Nephron progenitor cell (in vitro differentiated cells): ENCODE results near the gene OR14A16.

ENCODE experiments used
- DNase-seq: peaks from one replicate; pipeline ENCODE4 v3.0.0; 2021
- H3K27ac Mint-ChIP-seq: 2 replicates; pipeline ENCODE4 v1.8.0; 2021; ENCODE audit warnings: mild to moderate bottlenecking, moderate library complexity, mixed read lengths
- H3K27me3 Mint-ChIP-seq: 2 replicates; pipeline ENCODE4 v1.8.0; 2021; ENCODE audit warnings: mild to moderate bottlenecking, low read depth, mixed read lengths; ENCODE audit not compliant: poor library complexity
- H3K36me3 Mint-ChIP-seq: 2 replicates; pipeline ENCODE4 v1.8.0; 2021; ENCODE audit warnings: low read depth, mixed read lengths
- H3K4me1 Mint-ChIP-seq: 2 replicates; pipeline ENCODE4 v1.8.0; 2021; ENCODE audit warnings: mixed read lengths
- H3K4me3 Mint-ChIP-seq: 2 replicates; pipeline ENCODE4 v1.8.0; 2021; ENCODE audit warnings: mild to moderate bottlenecking, moderate library complexity, mixed read lengths
- H3K9me3 Mint-ChIP-seq: 2 replicates; pipeline ENCODE4 v1.8.0; 2021; ENCODE audit warnings: mild to moderate bottlenecking, moderate library complexity, mixed read lengths
- TF ChIP-seq, protein P1 (sequence below): fragments of 200-600 bp; sonication (generic); IDR thresholded peaks from 2 replicates; pipeline ENCODE4 v1.5.0; 2021; ENCODE audit warnings: antibody characterized with exemption

The OR14A16 gene

DNA sequence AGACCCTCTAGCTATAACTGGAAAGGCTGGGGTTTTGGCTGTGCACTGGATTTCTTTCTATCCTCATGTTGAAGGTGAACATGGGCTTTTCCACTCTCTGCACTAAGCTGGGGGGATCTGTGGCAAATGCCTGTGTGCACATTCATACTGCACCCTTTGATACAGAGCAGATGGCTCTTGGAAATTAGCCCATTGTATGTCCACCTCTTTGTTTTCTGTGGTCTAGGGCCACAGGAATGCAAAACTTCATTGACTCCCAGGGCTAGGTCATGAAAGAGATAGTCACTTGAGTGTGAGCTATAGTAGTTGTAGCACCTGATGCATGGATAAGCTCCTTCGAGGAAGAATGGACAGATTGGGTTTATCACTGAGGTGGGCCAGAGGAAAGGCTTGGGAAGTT is 5.7 kb upstream of the OR14A16 start:
- TF ChIP-seq, protein P1, sequence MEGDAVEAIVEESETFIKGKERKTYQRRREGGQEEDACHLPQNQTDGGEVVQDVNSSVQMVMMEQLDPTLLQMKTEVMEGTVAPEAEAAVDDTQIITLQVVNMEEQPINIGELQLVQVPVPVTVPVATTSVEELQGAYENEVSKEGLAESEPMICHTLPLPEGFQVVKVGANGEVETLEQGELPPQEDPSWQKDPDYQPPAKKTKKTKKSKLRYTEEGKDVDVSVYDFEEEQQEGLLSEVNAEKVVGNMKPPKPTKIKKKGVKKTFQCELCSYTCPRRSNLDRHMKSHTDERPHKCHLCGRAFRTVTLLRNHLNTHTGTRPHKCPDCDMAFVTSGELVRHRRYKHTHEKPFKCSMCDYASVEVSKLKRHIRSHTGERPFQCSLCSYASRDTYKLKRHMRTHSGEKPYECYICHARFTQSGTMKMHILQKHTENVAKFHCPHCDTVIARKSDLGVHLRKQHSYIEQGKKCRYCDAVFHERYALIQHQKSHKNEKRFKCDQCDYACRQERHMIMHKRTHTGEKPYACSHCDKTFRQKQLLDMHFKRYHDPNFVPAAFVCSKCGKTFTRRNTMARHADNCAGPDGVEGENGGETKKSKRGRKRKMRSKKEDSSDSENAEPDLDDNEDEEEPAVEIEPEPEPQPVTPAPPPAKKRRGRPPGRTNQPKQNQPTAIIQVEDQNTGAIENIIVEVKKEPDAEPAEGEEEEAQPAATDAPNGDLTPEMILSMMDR: no peak
- Mint-ChIP-seq H3K9me3 (peaks cover 34% of the 10 kb centered on the region), H3K36me3 (no peaks in the 10 kb centered on the region), H3K27ac (no peak overlapping the region), H3K4me3 (no peak overlapping the region), H3K27me3 (peaks cover 9% of the 10 kb centered on the region), H3K4me1 (no peaks in the 10 kb centered on the region)
- DNase-seq: no peak

DNA sequence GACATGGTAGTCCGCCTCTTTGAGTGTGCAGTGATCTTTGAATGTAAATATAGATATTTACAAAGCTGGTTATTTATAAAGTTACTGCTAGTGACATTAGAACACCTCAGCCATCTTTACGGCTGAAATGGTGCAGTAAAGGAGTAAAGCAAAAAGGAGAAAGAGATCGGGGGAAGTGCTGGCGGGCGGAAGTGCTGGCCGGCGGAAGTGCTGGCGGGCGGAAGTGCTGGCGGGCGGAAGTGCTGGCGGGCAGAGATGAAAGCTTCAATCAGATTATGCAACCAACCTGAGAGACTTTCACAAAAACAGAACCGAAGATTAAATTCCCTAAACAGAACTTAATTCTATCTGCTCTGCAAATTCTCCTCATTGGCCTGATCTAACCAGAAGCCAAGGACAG is 1.4 kb upstream of the OR14A16 start:
- Mint-ChIP-seq H3K27ac (no peak overlapping the region), H3K9me3 (peaks cover 19% of the 10 kb centered on the region), H3K4me3 (no peak overlapping the region), H3K27me3 (no peaks in the 10 kb centered on the region), H3K36me3 (no peaks in the 10 kb centered on the region), H3K4me1 (no peaks in the 10 kb centered on the region)
- TF ChIP-seq, protein P1: no peak
- no peak for DNase-seq

DNA sequence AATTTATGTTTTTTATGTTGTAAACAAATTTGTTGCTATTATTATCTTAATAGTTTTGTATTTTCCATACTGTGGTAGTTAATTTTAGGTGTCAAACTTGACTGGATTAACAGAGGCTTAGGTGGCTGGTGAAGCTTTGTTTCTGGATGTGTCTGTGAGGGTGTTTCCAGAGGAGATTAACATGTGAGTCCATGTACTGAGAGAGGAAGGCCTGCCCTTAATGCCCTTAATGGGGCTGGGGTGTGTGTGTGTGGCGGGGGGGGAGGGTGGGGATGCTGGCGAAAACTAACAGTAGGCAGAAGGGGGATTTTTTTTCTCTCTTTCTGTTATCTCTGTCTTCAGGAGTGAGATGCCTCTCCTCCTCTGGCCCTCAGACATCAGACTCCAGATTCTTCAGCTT is 1.9 kb downstream of the OR14A16 start:
- no peak overlapping the region for H3K4me3 Mint-ChIP-seq
- TF ChIP-seq, protein P1: no peak
- no peaks in the 10 kb centered on the region for H3K36me3 Mint-ChIP-seq
- no peak for DNase-seq
- H3K4me1 Mint-ChIP-seq: no peaks in the 10 kb centered on the region
- peaks cover 27% of the 10 kb centered on the region for H3K9me3 Mint-ChIP-seq
- H3K27me3 Mint-ChIP-seq: no peaks in the 10 kb centered on the region
- no peak overlapping the region for H3K27ac Mint-ChIP-seq

DNA sequence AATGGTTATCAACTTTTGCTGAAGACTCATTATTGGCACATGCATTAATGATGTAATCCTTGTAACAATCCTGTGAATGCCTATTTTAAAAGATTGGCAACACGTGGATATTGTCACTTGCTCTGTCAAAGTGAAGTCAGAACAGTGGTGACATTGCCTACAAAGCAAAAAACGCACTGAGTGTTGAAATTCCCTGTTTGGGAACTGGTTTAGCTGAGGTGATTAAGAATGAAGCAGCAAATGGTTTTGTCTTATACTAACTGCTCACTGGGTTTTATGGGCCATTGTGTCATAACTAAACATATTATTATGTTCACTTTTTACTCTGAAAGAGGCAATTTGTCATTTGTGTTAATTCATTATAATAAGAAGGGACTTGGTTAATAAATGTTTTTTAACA is 11.3 kb downstream of the OR14A16 start:
- Mint-ChIP-seq H3K4me1 (no peaks in the 10 kb centered on the region), H3K27me3 (peaks cover 4% of the 10 kb centered on the region), H3K4me3 (no peak overlapping the region), H3K9me3 (peaks cover 16% of the 10 kb centered on the region), H3K36me3 (no peaks in the 10 kb centered on the region), H3K27ac (no peak overlapping the region)
- no peak for DNase-seq
- TF ChIP-seq, protein P1: no peak

DNA sequence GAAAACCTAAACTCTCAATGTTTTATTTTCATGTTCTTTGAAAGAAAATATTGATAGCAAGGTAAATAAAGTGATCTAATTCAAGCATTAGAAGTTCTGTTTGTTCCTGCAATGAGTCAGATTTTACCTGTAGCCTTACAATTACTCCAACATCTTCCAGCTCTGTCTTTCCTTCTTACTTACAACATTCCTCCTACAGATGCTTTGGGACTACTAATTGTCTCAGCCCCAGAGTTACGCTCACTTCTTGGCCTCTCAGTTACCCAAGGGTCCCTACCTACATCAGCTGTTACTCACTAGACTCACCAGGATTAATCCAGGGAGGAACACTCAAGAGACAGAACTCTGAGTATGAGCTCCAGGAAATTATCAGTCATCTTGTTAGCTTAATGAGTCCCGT is 26.4 kb downstream of the OR14A16 start:
- peaks cover 42% of the 10 kb centered on the region for H3K9me3 Mint-ChIP-seq
- no peak overlapping the region for H3K27ac Mint-ChIP-seq
- no peak overlapping the region for H3K4me3 Mint-ChIP-seq
- no peaks in the 10 kb centered on the region for H3K4me1 Mint-ChIP-seq
- TF ChIP-seq, protein P1: no peak
- no peaks in the 10 kb centered on the region for H3K27me3 Mint-ChIP-seq
- DNase-seq: no peak
- no peaks in the 10 kb centered on the region for H3K36me3 Mint-ChIP-seq

DNA sequence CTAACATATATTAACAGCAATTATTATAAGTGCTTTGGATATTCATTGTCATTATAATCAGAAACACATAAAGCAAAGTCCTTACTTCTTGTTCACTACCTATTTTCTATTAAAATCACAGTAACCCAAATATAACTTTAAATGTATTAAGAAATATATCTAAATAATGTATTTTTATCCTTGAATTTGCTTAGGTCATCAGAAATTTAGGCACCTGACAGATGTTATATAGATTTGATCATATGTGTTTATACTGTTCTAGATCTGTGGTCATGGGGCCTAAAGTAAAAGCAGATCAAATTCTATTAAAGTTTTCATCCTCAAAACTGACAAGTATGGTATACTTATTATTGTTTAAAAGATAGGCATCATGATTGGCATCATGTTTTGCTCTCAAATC is 54.3 kb downstream of the OR14A16 start:
- Mint-ChIP-seq H3K27ac (no peak overlapping the region), H3K4me1 (no peaks in the 10 kb centered on the region), H3K36me3 (no peaks in the 10 kb centered on the region), H3K4me3 (no peak overlapping the region), H3K9me3 (peaks cover 13% of the 10 kb centered on the region), H3K27me3 (no peaks in the 10 kb centered on the region)
- no peak for DNase-seq
- TF ChIP-seq, protein P1: no peak
